Measurements from ENCODE around the gene BEST1.

GRCh38 chr11:61976813-61977475 lies 26.8 kb downstream of the BEST1 start:
- TF ChIP-seq, protein P1, sequence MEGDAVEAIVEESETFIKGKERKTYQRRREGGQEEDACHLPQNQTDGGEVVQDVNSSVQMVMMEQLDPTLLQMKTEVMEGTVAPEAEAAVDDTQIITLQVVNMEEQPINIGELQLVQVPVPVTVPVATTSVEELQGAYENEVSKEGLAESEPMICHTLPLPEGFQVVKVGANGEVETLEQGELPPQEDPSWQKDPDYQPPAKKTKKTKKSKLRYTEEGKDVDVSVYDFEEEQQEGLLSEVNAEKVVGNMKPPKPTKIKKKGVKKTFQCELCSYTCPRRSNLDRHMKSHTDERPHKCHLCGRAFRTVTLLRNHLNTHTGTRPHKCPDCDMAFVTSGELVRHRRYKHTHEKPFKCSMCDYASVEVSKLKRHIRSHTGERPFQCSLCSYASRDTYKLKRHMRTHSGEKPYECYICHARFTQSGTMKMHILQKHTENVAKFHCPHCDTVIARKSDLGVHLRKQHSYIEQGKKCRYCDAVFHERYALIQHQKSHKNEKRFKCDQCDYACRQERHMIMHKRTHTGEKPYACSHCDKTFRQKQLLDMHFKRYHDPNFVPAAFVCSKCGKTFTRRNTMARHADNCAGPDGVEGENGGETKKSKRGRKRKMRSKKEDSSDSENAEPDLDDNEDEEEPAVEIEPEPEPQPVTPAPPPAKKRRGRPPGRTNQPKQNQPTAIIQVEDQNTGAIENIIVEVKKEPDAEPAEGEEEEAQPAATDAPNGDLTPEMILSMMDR (IDR thresholded peaks at IDR 0.05) = no peak
- no peak for TF ChIP-seq POLR2A (IDR thresholded peaks at IDR 0.05)
- no peak for TF ChIP-seq EP300 (IDR thresholded peaks at IDR 0.05)

All from tibial nerve (tissue), 4 donors.